ENCODE data around the gene MALSU1. TPM values are rescaled to one million over a fixed set of nuclear protein-coding genes. Genes with fewer than 3 reads are reported as not detected.

MALSU1 gene
- total RNA-seq, 3 donors from 2014 or later (not counting 1 experiment from before 2014, with no cell fraction given): 23.4 to 31.8 (median 26.3) TPM

- no peak overlapping the region for H3K4me3 Mint-ChIP-seq
- peaks cover 10% of the 10 kb centered on the region for H3K4me1 ChIP-seq (ENCODE audit: control insufficient read depth, insufficient read depth, low read length)
- H3K9me3 ChIP-seq (ENCODE audit: control insufficient read depth, insufficient read depth, low read length): no peaks in the 10 kb centered on the region
- H3K27me3 Mint-ChIP-seq (ENCODE audit: low read depth in 2 of 2): peaks cover 0 to 15% of the 10 kb centered on the region in 2 donors
- ATAC-seq (no peak), DNase-seq (no peak)
- no peaks in the 10 kb centered on the region for H3K9me3 Mint-ChIP-seq
- WGBS (ENCODE audit: insufficient coverage): 89% methylated on average over 12 of the region's 12 CpGs
- no peaks in the 10 kb centered on the region for H3K36me3 ChIP-seq (ENCODE audit: control insufficient read depth, insufficient read depth, low read length)
- peaks cover 0 to 5% of the 10 kb centered on the region in 2 donors for H3K4me1 Mint-ChIP-seq
- no peak overlapping the region for H3K4me3 ChIP-seq (ENCODE audit: low read length)
- TF ChIP-seq CTCF (IDR thresholded peaks at IDR 0.05): no peak
- H3K27ac Mint-ChIP-seq: no peak overlapping the region
- H3K27ac ChIP-seq (ENCODE audit: low read length): no peak overlapping the region
- no peaks in the 10 kb centered on the region for H3K27me3 ChIP-seq (ENCODE audit: control insufficient read depth, insufficient read depth, low read length)
- H3K36me3 Mint-ChIP-seq: no peaks in the 10 kb centered on the region
- intact Hi-C loops (cut with micrococcal nuclease): no loop called here
Observed at GRCh38 chr7:23293500-23294073, 5.6 kb upstream of the MALSU1 start.

GRCh38 chr7:23294549-23295400 is 4.4 kb upstream of the MALSU1 start:
- Histone ChIP-seq H3K27me3 (ENCODE audit: control insufficient read depth, insufficient read depth, low read length) (no peaks in the 10 kb centered on the region), H3K36me3 (ENCODE audit: control insufficient read depth, insufficient read depth, low read length) (no peaks in the 10 kb centered on the region), H3K9me3 (ENCODE audit: control insufficient read depth, insufficient read depth, low read length) (no peaks in the 10 kb centered on the region), H3K4me3 (ENCODE audit: low read length) (no peak overlapping the region), H3K27ac (ENCODE audit: low read length) (no peak overlapping the region), H3K4me1 (ENCODE audit: control insufficient read depth, insufficient read depth, low read length) (peaks cover 12% of the 10 kb centered on the region)
- Mint-ChIP-seq H3K4me3 (no peak overlapping the region), H3K9me3 (no peaks in the 10 kb centered on the region), H3K27ac (no peak overlapping the region), H3K36me3 (no peaks in the 10 kb centered on the region), H3K27me3 (ENCODE audit: low read depth in 2 of 2) (peaks cover 0 to 15% of the 10 kb centered on the region in 2 donors), H3K4me1 (peaks cover 11 to 16% of the 10 kb centered on the region in 2 donors)
- 89% methylated on average over 6 of the region's 6 CpGs for WGBS (ENCODE audit: insufficient coverage)
- intact Hi-C loops (cut with micrococcal nuclease): no loop called here
- DNase-seq (no peak), ATAC-seq (no peak)
- no peak for TF ChIP-seq CTCF (IDR thresholded peaks at IDR 0.05)

- H3K4me3 Mint-ChIP-seq: no peak overlapping the region
- Histone ChIP-seq H3K36me3 (ENCODE audit: control insufficient read depth, insufficient read depth, low read length) (no peaks in the 10 kb centered on the region), H3K4me3 (ENCODE audit: low read length) (no peak overlapping the region), H3K27me3 (ENCODE audit: control insufficient read depth, insufficient read depth, low read length) (no peaks in the 10 kb centered on the region), H3K4me1 (ENCODE audit: control insufficient read depth, insufficient read depth, low read length) (peaks cover 13% of the 10 kb centered on the region), H3K27ac (ENCODE audit: low read length) (no peak overlapping the region), H3K9me3 (ENCODE audit: control insufficient read depth, insufficient read depth, low read length) (no peaks in the 10 kb centered on the region)
- peaks cover 17 to 22% of the 10 kb centered on the region in 2 donors for H3K4me1 Mint-ChIP-seq
- ATAC-seq (no peak), DNase-seq (no peak)
- H3K27me3 Mint-ChIP-seq (ENCODE audit: low read depth in 2 of 2): peaks cover 0 to 15% of the 10 kb centered on the region in 2 donors
- no peak overlapping the region for H3K27ac Mint-ChIP-seq
- H3K36me3 Mint-ChIP-seq: no peaks in the 10 kb centered on the region
- TF ChIP-seq CTCF (IDR thresholded peaks at IDR 0.05): no peak
- intact Hi-C loops (cut with micrococcal nuclease): no loop called here
- no peaks in the 10 kb centered on the region for H3K9me3 Mint-ChIP-seq
Observed at GRCh38 chr7:23295401-23295697, 3.8 kb upstream of the MALSU1 start.
